ENCODE results near the gene PIGP.
"Not testable (repeated sequence)": the region's sequence is repeated elsewhere in the genome, so short reads cannot be mapped to it uniquely, and the experiment has no call there.

The PIGP gene

GRCh38 chr21:37072988-37073416 lies at the start of gene PIGP, which contains the start of gene TTC3:
PIGP (minus strand) TSS chr21:37073071; CDS start chr21:37072515, 556 bp downstream.
TTC3 (plus strand) TSS chr21:37073254; CDS start chr21:37087258, 14,004 bp downstream.
- peak; percentile 91 for DNase-seq (ENCODE audit: low spot score)

- peak; percentile 32 for DNase-seq (ENCODE audit: low spot score)
Observed at GRCh38 chr21:37119421-37120218, 46.7 kb upstream of the PIGP start.

- DNase-seq (ENCODE audit: low spot score) = no peak
Observed at GRCh38 chr21:37118187-37118826, 45.4 kb upstream of the PIGP start.

GRCh38 chr21:37117204-37117603 lies 44.3 kb upstream of the PIGP start:
- no peak for DNase-seq (ENCODE audit: low spot score)

- DNase-seq (ENCODE audit: low spot score) = not testable (repeated sequence)
Observed at GRCh38 chr21:37116459-37116858, 43.6 kb upstream of the PIGP start.

- DNase-seq (ENCODE audit: low spot score) = not testable (repeated sequence)
Observed at GRCh38 chr21:37114301-37114700, 41.4 kb upstream of the PIGP start.

- DNase-seq (ENCODE audit: low spot score) = not testable (repeated sequence)
Observed at GRCh38 chr21:37111029-37111428, 38.2 kb upstream of the PIGP start.

- DNase-seq (ENCODE audit: low spot score) = no peak
Observed at GRCh38 chr21:37106998-37107397, 34.1 kb upstream of the PIGP start.

GRCh38 chr21:37102746-37103145 lies 29.9 kb upstream of the PIGP start:
- not testable (repeated sequence) for DNase-seq (ENCODE audit: low spot score)

- DNase-seq (ENCODE audit: low spot score) = no peak
Observed at GRCh38 chr21:37101384-37101783, 28.5 kb upstream of the PIGP start.

GRCh38 chr21:37100316-37100715 lies 27.4 kb upstream of the PIGP start:
- no peak for DNase-seq (ENCODE audit: low spot score)

GRCh38 chr21:37098751-37099150 lies 25.9 kb upstream of the PIGP start:
- DNase-seq (ENCODE audit: low spot score) = no peak

GRCh38 chr21:37095821-37096220 lies 22.9 kb upstream of the PIGP start:
- no peak for DNase-seq (ENCODE audit: low spot score)

- no peak for DNase-seq (ENCODE audit: low spot score)
Observed at GRCh38 chr21:37093977-37094376, 21.1 kb upstream of the PIGP start.

GRCh38 chr21:37088186-37088735 lies 15.4 kb upstream of the PIGP start:
- DNase-seq (ENCODE audit: low spot score) = no peak

GRCh38 chr21:37087188-37087587 lies 14.3 kb upstream of the PIGP start:
- DNase-seq (ENCODE audit: low spot score) = peak; percentile 65

- DNase-seq (ENCODE audit: low spot score) = no peak
Observed at GRCh38 chr21:37085726-37086125, 12.9 kb upstream of the PIGP start.

- no peak for DNase-seq (ENCODE audit: low spot score)
Observed at GRCh38 chr21:37082856-37083528, 10.1 kb upstream of the PIGP start.

GRCh38 chr21:37082375-37082774 lies 9.5 kb upstream of the PIGP start:
- no peak for DNase-seq (ENCODE audit: low spot score)

- no peak for DNase-seq (ENCODE audit: low spot score)
Observed at GRCh38 chr21:37079211-37079824, 6.4 kb upstream of the PIGP start.

- no peak for DNase-seq (ENCODE audit: low spot score)
Observed at GRCh38 chr21:37077403-37077802, 4.5 kb upstream of the PIGP start.
